Measurements from ENCODE around the gene PCDHA7.
"Not testable (repeated sequence)": the region's sequence is repeated elsewhere in the genome, so short reads cannot be mapped to it uniquely, and the experiment has no call there.

Gene PCDHA7

GRCh38 chr5:140868721-140869554 is 34.9 kb downstream of the PCDHA7 start, which contains the start of gene PCDHA11:
Gene PCDHA11, plus strand, starts transcription at chr5:140868957. Its CDS starts 147 bp downstream, at chr5:140869104.
- no peak for DNase-seq (ENCODE audit: low spot score)

- no peak for DNase-seq (ENCODE audit: low spot score)
Measured at GRCh38 chr5:140869555-140869886, 35.5 kb downstream of the PCDHA7 start.

- no peak for DNase-seq (ENCODE audit: low spot score)
Measured at GRCh38 chr5:140870221-140871201, 36.4 kb downstream of the PCDHA7 start.

- DNase-seq (ENCODE audit: low spot score): no peak
Measured at GRCh38 chr5:140875085-140876065, 41.3 kb downstream of the PCDHA7 start, which contains the start of gene PCDHA12. Gene PCDHA12, plus strand, starts transcription at chr5:140875308. Its CDS starts 165 bp downstream, at chr5:140875473.

GRCh38 chr5:140876541-140877261 is 42.6 kb downstream of the PCDHA7 start:
- DNase-seq (ENCODE audit: low spot score): not testable (repeated sequence)

- no peak for DNase-seq (ENCODE audit: low spot score)
Measured at GRCh38 chr5:140877262-140877581, 43.2 kb downstream of the PCDHA7 start.

GRCh38 chr5:140881889-140882590 is 48.0 kb downstream of the PCDHA7 start, which contains the start of gene PCDHA13:
Gene PCDHA13, plus strand, starts transcription at chr5:140882124. Its CDS starts 145 bp downstream, at chr5:140882269.
- no peak for DNase-seq (ENCODE audit: low spot score)

GRCh38 chr5:140882591-140882899 is 48.5 kb downstream of the PCDHA7 start:
- no peak for DNase-seq (ENCODE audit: low spot score)

GRCh38 chr5:140883373-140883772 is 49.3 kb downstream of the PCDHA7 start:
- DNase-seq (ENCODE audit: low spot score): no peak

- DNase-seq (ENCODE audit: low spot score): no peak
Measured at GRCh38 chr5:140883927-140884697, 50.0 kb downstream of the PCDHA7 start.
